HG02588 (cell line): ENCODE results near the gene LIMK1.

Source experiments
- ATAC-seq: cut with Tn5 transposase; IDR thresholded peaks from one replicate; pipeline ENCODE4 v1.9.1; 2021; ENCODE audit warnings: mild to moderate bottlenecking, moderate library complexity; ENCODE audit not compliant: unreplicated experiment

LIMK1 gene

GRCh38 chr7:74053589-74054186, 29.9 kb upstream of the LIMK1 start:
- ATAC-seq, result no peak

- no peak for ATAC-seq
Observed at GRCh38 chr7:74056096-74056915, 27.3 kb upstream of the LIMK1 start.

GRCh38 chr7:74057216-74057925, 26.2 kb upstream of the LIMK1 start:
- no peak for ATAC-seq

- no peak for ATAC-seq
Observed at GRCh38 chr7:74057987-74058386, 25.6 kb upstream of the LIMK1 start.

GRCh38 chr7:74058486-74058885, 25.1 kb upstream of the LIMK1 start:
- no peak for ATAC-seq

GRCh38 chr7:74059037-74059436, 24.6 kb upstream of the LIMK1 start:
- no peak for ATAC-seq

GRCh38 chr7:74059681-74060588, 23.7 kb upstream of the LIMK1 start:
- no peak for ATAC-seq

- ATAC-seq, result no peak
Observed at GRCh38 chr7:74061840-74062539, 21.6 kb upstream of the LIMK1 start.

GRCh38 chr7:74063223-74063641, 20.4 kb upstream of the LIMK1 start:
- no peak for ATAC-seq

GRCh38 chr7:74063646-74064045, 20.0 kb upstream of the LIMK1 start:
- ATAC-seq, result no peak

GRCh38 chr7:74064696-74065095, 18.9 kb upstream of the LIMK1 start:
- ATAC-seq, result no peak

GRCh38 chr7:74066626-74067025, 17.0 kb upstream of the LIMK1 start:
- no peak for ATAC-seq

- ATAC-seq, result no peak
Observed at GRCh38 chr7:74068378-74069085, 15.1 kb upstream of the LIMK1 start.

GRCh38 chr7:74069086-74069541, 14.5 kb upstream of the LIMK1 start:
- no peak for ATAC-seq

- no peak for ATAC-seq
Observed at GRCh38 chr7:74069790-74070618, 13.6 kb upstream of the LIMK1 start.

- ATAC-seq, result no peak
Observed at GRCh38 chr7:74070619-74070921, 13.0 kb upstream of the LIMK1 start.

GRCh38 chr7:74071121-74071520, 12.5 kb upstream of the LIMK1 start:
- no peak for ATAC-seq

- no peak for ATAC-seq
Observed at GRCh38 chr7:74074770-74075169, 8.8 kb upstream of the LIMK1 start.

- ATAC-seq, result no peak
Observed at GRCh38 chr7:74078461-74078860, 5.1 kb upstream of the LIMK1 start.
